Neural cell (in vitro differentiated cells): ENCODE measurements around the gene COX4I1. TPM values are rescaled to one million over a fixed set of nuclear protein-coding genes. Genes with fewer than 3 reads are reported as not detected.

Experiments used
- H2AFZ ChIP-seq: fragments of 200-600, 300-800 bp; sonication (generic), shearing (Covaris generic); 2 replicates; pipeline ENCODE4 v1.6.0; 2014; ENCODE audit warnings: low read depth, mild to moderate bottlenecking, antibody characterized with exemption, low read length, moderate library complexity
- H3F3A ChIP-seq: fragments of 200-600 bp; shearing (Covaris generic); 2 replicates; pipeline ENCODE4 v1.6.1; 2016; ENCODE audit warnings: mild to moderate bottlenecking, moderate library complexity, mixed read lengths, antibody characterized with exemption, low read length; ENCODE audit not compliant: insufficient read depth, poor library complexity, severe bottlenecking
- H3K27ac ChIP-seq: fragments of 200-600, 300-800 bp; sonication (generic), shearing (Covaris generic); 2 replicates; pipeline ENCODE4 v1.5.1; 2014; ENCODE audit warnings: mild to moderate bottlenecking, low read length, moderate library complexity
- H3K27me3 ChIP-seq: fragments of 300-800, 200-600 bp; sonication (generic), shearing (Covaris generic); 2 replicates; pipeline ENCODE4 v1.6.0; 2014; ENCODE audit warnings: mild to moderate bottlenecking, low read depth, low read length, moderate library complexity; ENCODE audit not compliant: insufficient read depth
- H3K36me3 ChIP-seq: fragments of 300-800, 200-600 bp; sonication (generic), shearing (Covaris generic); 2 replicates; pipeline ENCODE4 v1.5.1; 2014; ENCODE audit warnings: mild to moderate bottlenecking, antibody characterized with exemption, low read length, moderate library complexity; ENCODE audit not compliant: insufficient read depth
- H3K4me2 ChIP-seq: fragments of 300-800, 200-600 bp; sonication (generic), shearing (Covaris generic); 2 replicates; pipeline ENCODE4 v1.6.0; 2014; ENCODE audit warnings: mild to moderate bottlenecking, low read length
- H3K4me3 ChIP-seq: fragments of 300-800, 200-600 bp; sonication (generic), shearing (Covaris generic); 2 replicates; pipeline ENCODE4 v1.5.1; 2014; ENCODE audit warnings: mild to moderate bottlenecking, low read length, moderate library complexity
- H3K79me2 ChIP-seq: fragments of 200-600 bp; shearing (Covaris generic); replicated peaks from 2 replicates; pipeline ENCODE4 v1.6.0; 2014; ENCODE audit warnings: mild to moderate bottlenecking, low read length, moderate library complexity; ENCODE audit not compliant: insufficient read depth
- H3K9ac ChIP-seq: fragments of 300-800, 200-600 bp; sonication (generic), shearing (Covaris generic); 2 replicates; pipeline ENCODE4 v1.6.1; 2016; ENCODE audit warnings: mild to moderate bottlenecking, low read length, mixed read lengths
- H3K9me2 ChIP-seq: fragments of 200-600 bp; shearing (Covaris generic); 2 replicates; pipeline ENCODE4 v1.6.1; 2016; ENCODE audit warnings: mild to moderate bottlenecking, low read length, mixed read lengths; ENCODE audit not compliant: insufficient read depth
- H3K9me3 ChIP-seq: fragments of 200-600, 300-800 bp; sonication (generic), shearing (Covaris generic); 2 replicates; pipeline ENCODE4 v1.6.1; 2016; ENCODE audit warnings: mild to moderate bottlenecking, mixed run types, low read length, moderate library complexity, mixed read lengths
- H4K20me1 ChIP-seq: fragments of 200-600 bp; shearing (Covaris generic); 2 replicates; pipeline ENCODE4 v1.6.1; 2016; ENCODE audit warnings: mild to moderate bottlenecking, mixed run types; ENCODE audit not compliant: insufficient read depth
- CTCF ChIP-seq: fragments of 450-650 bp; IDR thresholded peaks from 2 replicates; pipeline ENCODE4 v1.5.1; 2014; ENCODE audit warnings: antibody characterized with exemption, mild to moderate bottlenecking, moderate library complexity; ENCODE audit not compliant: poor library complexity, severe bottlenecking
- EP300 ChIP-seq: fragments of 450-650 bp; conservative IDR thresholded peaks from 2 replicates; pipeline ENCODE4 v1.6.1; 2014; ENCODE audit warnings: antibody characterized with exemption, mild to moderate bottlenecking, moderate library complexity; ENCODE audit not compliant: poor library complexity, severe bottlenecking
- EZH2 ChIP-seq: fragments of 200-600, 300-800 bp; shearing (Covaris generic), sonication (generic); IDR thresholded peaks from 2 replicates; pipeline ENCODE4 v1.6.1; 2014; ENCODE audit warnings: antibody characterized with exemption, low read length, borderline replicate concordance, mild to moderate bottlenecking; ENCODE audit not compliant: insufficient read depth, poor library complexity, severe bottlenecking
- MXI1 ChIP-seq: fragments of 450-650 bp; conservative IDR thresholded peaks from 2 replicates; pipeline ENCODE4 v1.6.1; 2014; ENCODE audit warnings: antibody characterized with exemption, mild to moderate bottlenecking; ENCODE audit not compliant: poor library complexity, severe bottlenecking
- POLR2AphosphoS5 ChIP-seq: IDR thresholded peaks from 2 replicates; pipeline ENCODE4 v1.6.1; 2012
- RAD21 ChIP-seq: fragments of 450-650 bp; conservative IDR thresholded peaks from 2 replicates; pipeline ENCODE4 v1.6.1; 2014; ENCODE audit warnings: antibody characterized with exemption, mild to moderate bottlenecking, moderate library complexity
- REST ChIP-seq: IDR thresholded peaks from 2 replicates; pipeline ENCODE4 v1.6.1; 2012; ENCODE audit warnings: borderline replicate concordance
- SMC3 ChIP-seq: fragments of 450-650 bp; conservative IDR thresholded peaks from 2 replicates; pipeline ENCODE4 v1.6.1; 2014; ENCODE audit warnings: antibody characterized with exemption, mild to moderate bottlenecking, moderate library complexity; ENCODE audit not compliant: poor library complexity
- TAF1 ChIP-seq: IDR thresholded peaks from 2 replicates; pipeline ENCODE4 v1.6.1; 2012; ENCODE audit warnings: low read depth
- polyA plus RNA-seq: library from polyadenylated mRNA; depleted of rRNA; stranded (reverse); fragments of >200 nt; gene quantifications from 2 replicates; pipeline ENCODE4 v1.2.3, GENCODE V29; 2014

COX4I1 gene
- polyA plus RNA-seq, 1 donor from 2014 or later, result 709 TPM

GRCh38 chr16:85842848-85843247 lies 43.4 kb downstream of the COX4I1 start:
- H3K4me2 ChIP-seq, result no peak overlapping the region
- H3K27ac ChIP-seq, result no peak overlapping the region
- no peaks in the 10 kb centered on the region for H3K9me2 ChIP-seq
- H3K9ac ChIP-seq, result no peak overlapping the region
- TF ChIP-seq REST (no peak), SMC3 (no peak), EP300 (no peak), RAD21 (no peak), POLR2AphosphoS5 (no peak)
- no peaks in the 10 kb centered on the region for H3K27me3 ChIP-seq
- no peak overlapping the region for H3K4me3 ChIP-seq
- H4K20me1 ChIP-seq, result no peaks in the 10 kb centered on the region
- H2AFZ ChIP-seq, result no peak overlapping the region
- no peaks in the 10 kb centered on the region for H3F3A ChIP-seq
- H3K9me3 ChIP-seq, result no peaks in the 10 kb centered on the region
- no peaks in the 10 kb centered on the region for H3K79me2 ChIP-seq
- no peaks in the 10 kb centered on the region for H3K36me3 ChIP-seq

- Histone ChIP-seq H2AFZ (no peak overlapping the region), H3K9me2 (no peaks in the 10 kb centered on the region), H3F3A (no peaks in the 10 kb centered on the region), H3K9me3 (no peaks in the 10 kb centered on the region), H3K4me3 (no peak overlapping the region), H3K4me2 (no peak overlapping the region), H3K27me3 (no peaks in the 10 kb centered on the region), H4K20me1 (no peaks in the 10 kb centered on the region), H3K9ac (no peak overlapping the region), H3K27ac (no peak overlapping the region), H3K79me2 (no peaks in the 10 kb centered on the region), H3K36me3 (no peaks in the 10 kb centered on the region)
- TF ChIP-seq EP300 (no peak), RAD21 (no peak)
Observed at GRCh38 chr16:85843471-85844168, 44.1 kb downstream of the COX4I1 start.

- no peaks in the 10 kb centered on the region for H3K79me2 ChIP-seq
- H3K36me3 ChIP-seq, result no peaks in the 10 kb centered on the region
- H3K9me2 ChIP-seq, result no peaks in the 10 kb centered on the region
- no peaks in the 10 kb centered on the region for H3F3A ChIP-seq
- no peaks in the 10 kb centered on the region for H3K27me3 ChIP-seq
- no peak overlapping the region for H3K4me3 ChIP-seq
- H3K9me3 ChIP-seq, result no peaks in the 10 kb centered on the region
- no peak overlapping the region for H3K9ac ChIP-seq
- TF ChIP-seq EZH2 (no peak), TAF1 (no peak), CTCF (no peak), EP300 (no peak), POLR2AphosphoS5 (no peak), SMC3 (no peak), MXI1 (no peak), REST (no peak), RAD21 (no peak)
- no peaks in the 10 kb centered on the region for H4K20me1 ChIP-seq
- no peak overlapping the region for H3K4me2 ChIP-seq
- H2AFZ ChIP-seq, result no peak overlapping the region
- H3K27ac ChIP-seq, result no peak overlapping the region
Observed at GRCh38 chr16:85844169-85844481, 44.6 kb downstream of the COX4I1 start.
